LNCAP (cell line): Measurements from ENCODE around the gene WDR35.

Experiments used
- CTCF ChIP-seq: fragments of 450-650 bp; IDR thresholded peaks from 2 replicates; pipeline ENCODE4 v1.5.1; 2017; ENCODE audit warnings: mild to moderate bottlenecking

Gene WDR35

GRCh38 chr2:19868701-19869580 lies 121.0 kb downstream of the WDR35 start:
- no peak for TF ChIP-seq CTCF

DNA sequence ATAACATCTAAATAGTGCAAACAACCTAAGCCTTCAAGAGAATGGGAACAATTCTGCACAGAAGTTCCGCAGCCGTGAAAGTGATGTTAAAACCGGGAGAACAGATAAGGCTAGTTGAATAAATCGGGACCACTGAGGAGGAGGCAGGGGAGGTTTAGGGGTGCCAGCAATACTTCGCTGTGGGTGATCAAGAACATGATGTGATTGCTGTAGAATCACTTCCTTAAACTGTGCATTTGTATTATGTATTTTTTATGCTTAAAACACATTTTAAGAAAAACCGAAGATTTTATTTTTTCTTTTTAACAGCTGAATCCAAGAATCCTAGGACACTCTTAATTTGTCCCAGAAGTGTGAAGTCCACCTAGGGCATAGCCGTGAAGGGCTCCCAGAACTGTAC lies 121.7 kb downstream of the WDR35 start:
- no peak for TF ChIP-seq CTCF

GRCh38 chr2:19866771-19867170 lies 123.1 kb downstream of the WDR35 start:
- TF ChIP-seq CTCF, result no peak

- no peak for TF ChIP-seq CTCF
These were observed 124.8 kb downstream of the WDR35 start for GRCh38 chr2:19865151-19865550.

GRCh38 chr2:19864381-19864780 lies 125.5 kb downstream of the WDR35 start:
- no peak for TF ChIP-seq CTCF

DNA sequence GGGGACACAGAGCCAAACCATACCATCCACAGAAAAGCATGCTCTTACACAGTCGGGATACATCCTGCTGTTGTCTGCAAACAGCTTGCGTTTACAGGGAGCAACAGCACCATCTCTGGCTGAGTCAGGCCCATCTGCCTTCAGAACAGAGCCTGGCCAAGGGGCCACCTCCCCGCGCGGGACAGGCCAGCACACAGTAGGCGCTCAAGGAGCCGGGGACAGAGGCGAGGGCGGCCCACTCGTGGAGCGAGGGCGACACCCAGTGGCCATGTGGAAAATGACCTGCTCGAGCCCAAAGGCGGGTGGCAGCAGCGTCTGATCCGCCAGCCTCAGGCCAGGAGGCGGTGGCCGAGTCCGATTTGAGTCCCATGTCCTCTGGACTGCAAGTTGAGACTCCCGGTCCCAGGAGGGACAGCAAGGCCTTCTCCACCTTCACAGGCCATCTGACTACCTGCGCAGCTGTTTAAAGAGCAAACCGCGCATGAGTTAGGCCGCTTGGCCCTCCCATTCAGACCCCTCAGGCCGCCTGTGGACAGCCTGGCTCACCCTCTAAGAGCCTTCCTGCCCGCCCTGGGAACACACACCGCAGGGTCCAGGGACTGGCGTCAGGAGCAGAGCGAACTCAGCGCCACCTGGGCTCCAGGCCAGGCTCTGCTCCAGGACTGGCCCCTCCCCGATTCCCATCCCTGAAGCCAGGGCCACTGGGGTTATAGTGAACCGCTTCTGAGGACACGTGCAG lies 126.4 kb downstream of the WDR35 start:
- TF ChIP-seq CTCF, result peak; percentile 81

GRCh38 chr2:19861813-19862212 lies 128.1 kb downstream of the WDR35 start:
- no peak for TF ChIP-seq CTCF
